ENCODE results near the gene GUCY1A2. TPM values are rescaled to one million over a fixed set of nuclear protein-coding genes. Genes with fewer than 3 reads are reported as not detected.

GUCY1A2 gene
- total RNA-seq, 2 donors from 2014 or later = 0.06 to 0.08 TPM

DNA sequence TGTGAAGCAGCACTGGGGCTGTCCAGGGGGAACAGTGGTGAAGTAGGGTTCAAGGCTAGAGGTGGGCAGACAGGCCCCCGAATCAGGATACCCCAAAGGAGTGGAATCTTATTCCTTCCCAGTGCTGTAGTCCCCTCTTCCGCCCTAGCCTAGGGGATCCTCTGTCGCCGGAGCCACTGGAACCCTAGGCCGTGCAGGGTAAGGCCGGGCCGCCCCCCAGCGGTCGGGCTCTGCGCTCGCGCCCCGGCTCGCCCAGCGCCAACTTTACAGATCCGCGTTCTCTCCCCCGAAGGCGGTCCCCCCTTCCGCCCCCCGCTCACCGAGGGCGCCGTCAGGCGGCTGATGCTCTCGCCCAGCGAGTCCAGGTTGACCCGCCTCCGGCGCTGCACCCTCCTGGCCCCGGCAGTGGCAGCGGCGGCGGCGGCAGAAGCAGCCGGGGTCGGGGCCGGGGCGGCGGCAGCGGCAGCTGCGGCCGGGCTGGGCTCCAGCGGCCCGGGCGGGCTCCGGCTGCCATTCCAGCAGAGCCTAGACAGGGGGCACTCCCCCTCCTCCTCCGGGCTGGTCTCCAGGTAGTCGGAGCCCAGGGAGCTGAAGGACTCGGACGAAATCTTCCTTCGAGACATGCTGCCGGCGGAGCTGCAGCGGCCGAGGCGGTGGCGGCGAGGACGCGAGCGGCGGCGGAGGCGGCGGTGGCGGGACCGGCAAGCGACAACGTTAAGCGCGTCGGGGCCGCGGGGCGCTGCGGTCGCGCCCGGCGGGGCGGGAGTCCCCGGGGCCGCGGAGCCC, 650 bp downstream of the GUCY1A2 start:
- Mint-ChIP-seq H3K9me3 (no peaks in the 10 kb centered on the region), H3K27me3 (peaks cover 35% of the 10 kb centered on the region), H3K36me3 (ENCODE audit: low read depth) (no peaks in the 10 kb centered on the region), H3K4me3 (peak overlapping the region; percentile 3), H3K4me1 (no peaks in the 10 kb centered on the region), H3K27ac (no peak overlapping the region)
- no peak for ATAC-seq (replicated peaks)

DNA sequence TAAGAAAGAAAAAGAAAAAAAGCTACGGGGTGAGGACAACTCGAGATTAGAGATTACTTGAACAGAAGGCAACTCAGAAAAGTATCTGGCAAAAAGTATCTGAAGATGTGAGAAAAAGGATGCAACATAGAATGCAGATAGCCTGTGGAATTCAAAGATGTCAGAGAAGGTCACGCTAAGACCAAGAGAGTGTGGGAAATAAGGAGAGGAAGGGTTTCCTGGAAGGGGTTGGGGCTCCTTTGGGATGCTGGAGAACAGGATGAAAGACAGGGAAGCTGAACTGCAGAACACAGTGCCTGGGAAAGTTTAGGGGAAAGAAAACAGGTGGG, 1.2 kb downstream of the GUCY1A2 start:
- no peak for ATAC-seq (replicated peaks)
- Mint-ChIP-seq H3K27ac (no peak overlapping the region), H3K4me3 (peak overlapping the region; percentile 3), H3K4me1 (no peaks in the 10 kb centered on the region), H3K36me3 (ENCODE audit: low read depth) (no peaks in the 10 kb centered on the region), H3K27me3 (peaks cover 35% of the 10 kb centered on the region), H3K9me3 (no peaks in the 10 kb centered on the region)

DNA sequence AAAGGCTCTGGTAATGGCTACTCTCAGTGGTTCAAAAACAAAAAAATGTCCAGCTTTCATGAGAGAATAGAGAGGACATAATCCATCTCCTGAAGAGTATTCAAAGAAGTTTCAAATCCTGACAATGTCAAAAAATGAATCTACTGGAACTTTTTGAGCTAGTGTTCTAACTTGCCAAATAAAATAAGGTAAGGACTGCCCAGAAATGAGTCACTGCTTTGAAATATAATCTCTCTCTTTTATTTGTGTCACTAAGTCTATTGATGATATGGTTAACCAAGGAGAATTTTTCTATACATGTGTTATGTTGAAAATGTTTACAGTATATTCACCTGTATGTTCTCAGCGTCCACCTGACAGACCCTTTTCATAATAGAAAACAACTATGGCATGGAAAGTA, 3.4 kb downstream of the GUCY1A2 start:
- no peaks in the 10 kb centered on the region for H3K9me3 Mint-ChIP-seq
- no peak overlapping the region for H3K27ac Mint-ChIP-seq
- ATAC-seq (replicated peaks) = no peak
- peaks cover 26% of the 10 kb centered on the region for H3K27me3 Mint-ChIP-seq
- no peaks in the 10 kb centered on the region for H3K4me1 Mint-ChIP-seq
- no peak overlapping the region for H3K4me3 Mint-ChIP-seq
- no peaks in the 10 kb centered on the region for H3K36me3 Mint-ChIP-seq (ENCODE audit: low read depth)

DNA sequence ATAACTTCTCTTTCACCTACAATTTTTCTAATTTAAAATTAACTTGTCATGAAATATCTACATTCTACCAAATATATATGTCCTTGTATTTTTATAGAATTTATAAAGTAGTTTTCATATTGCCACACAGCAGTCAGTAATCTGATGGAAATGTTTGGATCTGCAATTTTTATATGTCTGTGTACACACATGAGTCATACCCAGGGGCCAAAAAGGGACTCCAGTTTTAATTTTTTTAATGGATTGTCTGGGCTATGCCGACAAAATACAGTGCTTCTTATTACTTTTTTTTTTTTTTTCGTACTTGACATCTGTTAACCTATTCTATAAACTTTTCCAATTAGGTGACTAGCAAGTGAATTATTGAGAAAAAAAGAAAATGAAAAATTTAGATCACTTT, 6.3 kb downstream of the GUCY1A2 start:
- Mint-ChIP-seq H3K36me3 (ENCODE audit: low read depth) (no peaks in the 10 kb centered on the region), H3K4me3 (no peak overlapping the region), H3K9me3 (no peaks in the 10 kb centered on the region), H3K27ac (no peak overlapping the region), H3K4me1 (no peaks in the 10 kb centered on the region), H3K27me3 (peaks cover 14% of the 10 kb centered on the region)
- ATAC-seq (replicated peaks) = no peak

DNA sequence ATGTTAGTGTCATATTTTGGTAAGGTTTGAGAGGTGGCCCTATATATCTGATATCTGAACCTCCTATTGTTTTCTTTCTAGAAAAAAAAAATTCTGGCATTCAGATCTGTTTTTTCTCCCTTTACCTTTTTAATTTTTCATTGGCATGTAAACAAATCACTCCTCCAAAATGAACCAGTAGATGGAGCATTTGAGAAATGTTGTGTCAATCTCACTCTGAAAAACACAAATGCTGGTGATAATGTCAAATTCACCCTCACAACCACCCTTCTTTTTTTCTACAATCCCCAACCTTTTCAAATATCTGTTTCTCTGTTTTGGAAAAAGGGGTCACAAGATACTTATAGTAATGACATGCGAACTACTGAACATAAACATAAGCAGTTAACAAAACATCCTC, 9.1 kb downstream of the GUCY1A2 start:
- Mint-ChIP-seq H3K27me3 (no peaks in the 10 kb centered on the region), H3K27ac (no peak overlapping the region), H3K4me3 (no peak overlapping the region), H3K36me3 (ENCODE audit: low read depth) (no peaks in the 10 kb centered on the region), H3K4me1 (no peaks in the 10 kb centered on the region), H3K9me3 (no peaks in the 10 kb centered on the region)
- no peak for ATAC-seq (replicated peaks)

DNA sequence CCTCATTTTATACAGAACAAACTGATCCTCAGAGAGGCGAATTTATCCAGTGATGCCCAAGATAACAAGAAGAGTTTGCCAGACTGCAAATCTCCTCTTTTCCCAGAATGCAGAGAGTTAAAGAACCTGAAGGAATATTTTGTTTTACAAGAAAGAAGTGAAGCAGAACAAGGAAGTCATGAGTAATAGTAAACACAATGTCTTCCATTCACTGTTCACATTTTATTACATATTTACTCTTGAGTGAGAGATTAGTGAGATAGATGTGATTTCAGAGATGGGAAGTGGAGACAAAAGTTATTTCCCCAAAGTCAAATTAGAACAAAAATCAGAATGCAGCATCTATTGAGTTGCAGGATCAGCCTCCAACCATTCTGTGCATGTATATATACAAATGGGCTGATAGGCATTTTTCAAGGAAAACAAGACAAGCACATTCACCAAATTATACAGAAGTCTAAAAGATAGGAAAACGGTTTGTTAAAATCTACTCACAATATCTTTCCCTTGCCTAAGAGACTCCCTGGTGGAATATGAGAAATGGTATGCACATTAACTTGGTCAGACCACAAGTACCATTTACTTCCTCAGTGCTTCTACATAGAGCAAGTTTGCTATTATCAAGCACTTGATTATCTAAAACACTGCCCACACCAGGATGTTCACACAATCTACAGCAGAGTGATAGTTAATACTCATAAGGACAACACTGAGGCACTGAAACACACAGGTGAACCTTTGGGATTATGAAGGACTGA, 12.0 kb downstream of the GUCY1A2 start:
- no peak for ATAC-seq (replicated peaks)
- H3K4me1 Mint-ChIP-seq = no peaks in the 10 kb centered on the region
- H3K9me3 Mint-ChIP-seq = no peaks in the 10 kb centered on the region
- H3K36me3 Mint-ChIP-seq (ENCODE audit: low read depth) = no peaks in the 10 kb centered on the region
- H3K27me3 Mint-ChIP-seq = no peaks in the 10 kb centered on the region
- H3K4me3 Mint-ChIP-seq = no peak overlapping the region
- no peak overlapping the region for H3K27ac Mint-ChIP-seq

DNA sequence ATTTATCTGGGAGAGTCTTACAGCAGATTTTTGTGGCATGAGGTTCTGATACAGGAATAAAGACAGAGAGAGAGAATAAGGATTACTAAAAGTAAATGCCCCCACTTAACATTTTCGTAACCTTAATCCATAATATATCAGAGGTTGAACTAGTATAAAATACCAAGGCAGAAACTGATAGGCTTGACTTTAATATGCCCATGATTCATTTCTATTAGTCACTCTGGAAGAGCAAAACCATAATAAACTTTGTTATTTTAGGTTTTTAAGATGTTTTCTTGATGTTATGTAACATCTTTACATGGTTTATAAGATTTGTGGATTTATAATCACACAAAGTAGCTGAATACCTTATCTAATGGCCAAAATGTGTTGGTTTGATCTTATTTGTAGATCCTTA, 19.1 kb downstream of the GUCY1A2 start:
- no peaks in the 10 kb centered on the region for H3K27me3 Mint-ChIP-seq
- no peaks in the 10 kb centered on the region for H3K4me1 Mint-ChIP-seq
- no peak for ATAC-seq (replicated peaks)
- H3K9me3 Mint-ChIP-seq = no peaks in the 10 kb centered on the region
- H3K27ac Mint-ChIP-seq = no peak overlapping the region
- H3K4me3 Mint-ChIP-seq = no peak overlapping the region
- no peaks in the 10 kb centered on the region for H3K36me3 Mint-ChIP-seq (ENCODE audit: low read depth)

DNA sequence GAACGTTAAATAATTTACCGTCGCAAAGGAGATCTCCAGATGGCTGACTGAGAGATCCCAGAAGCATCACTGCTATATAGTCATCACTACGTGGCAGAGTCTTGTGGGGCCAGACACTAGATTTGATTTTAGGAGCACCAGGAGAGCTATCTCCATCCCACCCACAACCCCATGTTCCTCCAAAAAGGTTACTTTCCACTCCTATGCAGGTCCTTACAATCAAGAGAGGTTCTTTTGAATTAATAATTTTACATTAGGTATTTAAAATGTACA, 19.4 kb downstream of the GUCY1A2 start:
- H3K36me3 Mint-ChIP-seq (ENCODE audit: low read depth) = no peaks in the 10 kb centered on the region
- no peaks in the 10 kb centered on the region for H3K27me3 Mint-ChIP-seq
- H3K27ac Mint-ChIP-seq = no peak overlapping the region
- H3K4me3 Mint-ChIP-seq = no peak overlapping the region
- no peak for ATAC-seq (replicated peaks)
- no peaks in the 10 kb centered on the region for H3K9me3 Mint-ChIP-seq
- no peaks in the 10 kb centered on the region for H3K4me1 Mint-ChIP-seq

DNA sequence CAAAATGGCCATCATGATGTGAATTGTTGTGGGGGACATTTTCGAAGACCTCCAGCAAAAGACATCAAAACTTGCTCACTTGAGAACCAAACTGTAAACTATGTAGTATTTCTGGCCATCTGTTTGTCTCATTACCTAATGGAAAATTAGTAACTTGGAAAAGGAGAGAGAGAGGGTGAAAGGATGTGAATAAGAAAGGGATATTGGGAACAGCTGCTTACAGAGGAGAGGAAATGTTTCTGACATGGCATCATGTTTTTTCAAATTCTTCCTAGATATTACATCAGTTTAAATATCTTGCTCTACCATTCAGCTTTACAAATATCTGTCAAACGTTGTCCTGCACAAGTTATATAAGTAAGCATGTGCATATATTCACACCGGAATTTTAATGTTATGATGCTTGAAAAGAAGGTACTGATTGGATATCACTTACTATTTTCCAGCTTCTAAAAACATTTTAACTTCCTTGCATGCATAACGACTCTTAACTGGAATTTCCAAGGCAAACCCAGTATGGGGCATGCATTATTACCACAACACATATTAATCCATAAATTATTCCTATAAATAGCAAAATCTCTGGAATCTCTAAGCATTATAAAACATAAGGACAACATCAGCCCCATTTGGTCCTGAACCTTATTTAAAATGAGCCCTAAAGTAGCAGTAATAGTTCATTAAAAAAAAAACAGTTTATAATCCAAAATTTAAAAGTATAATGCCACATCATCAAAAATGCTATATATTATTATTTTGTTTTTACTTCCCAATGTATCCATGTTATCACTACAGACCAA, 20.0 kb downstream of the GUCY1A2 start:
- ATAC-seq (replicated peaks) = no peak
- Mint-ChIP-seq H3K4me3 (no peak overlapping the region), H3K4me1 (no peaks in the 10 kb centered on the region), H3K27ac (no peak overlapping the region), H3K9me3 (no peaks in the 10 kb centered on the region), H3K27me3 (no peaks in the 10 kb centered on the region), H3K36me3 (ENCODE audit: low read depth) (no peaks in the 10 kb centered on the region)

DNA sequence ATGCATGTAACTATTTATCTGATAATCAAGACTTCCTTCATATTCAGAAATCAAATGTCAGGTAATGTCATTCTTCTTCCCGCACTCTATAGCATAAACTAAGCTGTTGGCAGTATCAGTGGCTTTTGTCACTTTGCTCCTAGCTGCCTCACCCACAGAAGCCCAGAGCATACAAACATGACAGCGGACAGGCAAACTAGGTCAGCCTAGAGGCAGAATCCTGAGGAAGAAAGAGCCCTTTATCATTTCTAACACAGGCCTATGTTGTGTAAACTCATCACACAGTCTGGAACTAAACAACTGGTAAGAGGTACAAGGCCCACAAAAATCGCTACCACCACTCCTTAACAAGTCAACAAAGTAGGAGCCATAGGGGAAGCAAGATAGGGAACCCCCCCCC, 21.0 kb downstream of the GUCY1A2 start:
- no peaks in the 10 kb centered on the region for H3K27me3 Mint-ChIP-seq
- H3K4me3 Mint-ChIP-seq = no peak overlapping the region
- no peaks in the 10 kb centered on the region for H3K36me3 Mint-ChIP-seq (ENCODE audit: low read depth)
- H3K4me1 Mint-ChIP-seq = no peaks in the 10 kb centered on the region
- no peak for ATAC-seq (replicated peaks)
- no peak overlapping the region for H3K27ac Mint-ChIP-seq
- H3K9me3 Mint-ChIP-seq = peaks cover 3% of the 10 kb centered on the region

DNA sequence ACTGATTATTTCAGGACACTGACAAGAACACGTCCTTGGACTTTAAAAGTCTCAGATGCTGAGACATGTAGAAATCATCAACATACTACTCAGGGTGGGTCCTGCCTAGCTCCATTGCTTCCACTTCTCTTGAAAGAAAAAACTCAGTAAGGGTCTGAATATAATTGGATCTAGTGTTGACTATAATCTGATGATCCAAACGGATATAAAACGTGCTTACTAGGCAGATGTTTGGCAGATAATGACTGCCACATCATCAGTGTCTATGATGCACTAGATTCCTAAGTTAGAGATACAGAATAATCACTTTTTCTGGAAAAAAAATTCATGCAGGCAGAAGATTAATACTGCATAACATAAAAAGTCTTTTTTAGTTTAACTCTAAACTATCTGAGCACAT, 21.6 kb downstream of the GUCY1A2 start:
- peaks cover 3% of the 10 kb centered on the region for H3K9me3 Mint-ChIP-seq
- no peaks in the 10 kb centered on the region for H3K4me1 Mint-ChIP-seq
- no peaks in the 10 kb centered on the region for H3K27me3 Mint-ChIP-seq
- ATAC-seq (replicated peaks) = no peak
- no peaks in the 10 kb centered on the region for H3K36me3 Mint-ChIP-seq (ENCODE audit: low read depth)
- H3K27ac Mint-ChIP-seq = no peak overlapping the region
- no peak overlapping the region for H3K4me3 Mint-ChIP-seq

DNA sequence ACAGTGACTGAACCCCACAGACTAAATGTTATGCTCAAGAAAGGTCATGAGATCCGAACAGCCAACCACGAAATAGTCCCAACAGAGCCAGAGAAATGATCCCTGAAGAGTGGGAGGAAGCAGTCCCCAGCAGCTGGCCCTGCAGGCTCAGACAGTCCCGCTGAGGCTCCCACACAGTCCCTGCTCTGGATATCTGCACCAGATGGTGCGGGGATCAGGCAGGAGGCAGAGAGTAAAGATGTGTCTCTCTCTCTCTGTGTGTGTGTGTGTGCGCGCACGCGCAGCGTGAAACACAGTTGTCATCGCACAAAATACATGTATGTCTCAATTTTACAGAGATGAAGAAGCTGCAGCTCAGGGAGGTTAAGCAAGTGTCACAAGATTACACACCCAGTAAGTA, 27.9 kb downstream of the GUCY1A2 start:
- H3K4me3 Mint-ChIP-seq = no peak overlapping the region
- no peaks in the 10 kb centered on the region for H3K27me3 Mint-ChIP-seq
- no peaks in the 10 kb centered on the region for H3K36me3 Mint-ChIP-seq (ENCODE audit: low read depth)
- peaks cover 12% of the 10 kb centered on the region for H3K9me3 Mint-ChIP-seq
- ATAC-seq (replicated peaks) = no peak
- no peak overlapping the region for H3K27ac Mint-ChIP-seq
- no peaks in the 10 kb centered on the region for H3K4me1 Mint-ChIP-seq

DNA sequence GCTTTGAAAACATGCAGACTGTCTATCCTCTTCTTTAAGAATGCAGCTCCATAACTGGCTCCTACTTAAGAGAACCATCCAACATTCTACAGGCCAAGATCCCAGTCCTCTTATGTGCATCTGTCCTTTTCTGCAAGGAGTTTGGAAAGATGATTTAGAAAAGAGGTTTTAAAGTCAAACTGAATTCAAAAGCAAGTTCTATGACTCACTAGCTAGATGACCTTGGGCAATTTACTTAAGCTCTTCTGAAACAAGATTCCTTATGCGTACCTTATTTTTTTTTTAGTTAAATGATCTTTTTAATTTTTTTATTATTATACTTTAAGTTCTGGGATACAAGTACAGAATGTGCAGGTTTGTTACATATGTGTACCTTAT, 29.2 kb downstream of the GUCY1A2 start:
- no peak for ATAC-seq (replicated peaks)
- Mint-ChIP-seq H3K36me3 (ENCODE audit: low read depth) (no peaks in the 10 kb centered on the region), H3K4me3 (no peak overlapping the region), H3K9me3 (peaks cover 12% of the 10 kb centered on the region), H3K27ac (no peak overlapping the region), H3K27me3 (no peaks in the 10 kb centered on the region), H3K4me1 (no peaks in the 10 kb centered on the region)

DNA sequence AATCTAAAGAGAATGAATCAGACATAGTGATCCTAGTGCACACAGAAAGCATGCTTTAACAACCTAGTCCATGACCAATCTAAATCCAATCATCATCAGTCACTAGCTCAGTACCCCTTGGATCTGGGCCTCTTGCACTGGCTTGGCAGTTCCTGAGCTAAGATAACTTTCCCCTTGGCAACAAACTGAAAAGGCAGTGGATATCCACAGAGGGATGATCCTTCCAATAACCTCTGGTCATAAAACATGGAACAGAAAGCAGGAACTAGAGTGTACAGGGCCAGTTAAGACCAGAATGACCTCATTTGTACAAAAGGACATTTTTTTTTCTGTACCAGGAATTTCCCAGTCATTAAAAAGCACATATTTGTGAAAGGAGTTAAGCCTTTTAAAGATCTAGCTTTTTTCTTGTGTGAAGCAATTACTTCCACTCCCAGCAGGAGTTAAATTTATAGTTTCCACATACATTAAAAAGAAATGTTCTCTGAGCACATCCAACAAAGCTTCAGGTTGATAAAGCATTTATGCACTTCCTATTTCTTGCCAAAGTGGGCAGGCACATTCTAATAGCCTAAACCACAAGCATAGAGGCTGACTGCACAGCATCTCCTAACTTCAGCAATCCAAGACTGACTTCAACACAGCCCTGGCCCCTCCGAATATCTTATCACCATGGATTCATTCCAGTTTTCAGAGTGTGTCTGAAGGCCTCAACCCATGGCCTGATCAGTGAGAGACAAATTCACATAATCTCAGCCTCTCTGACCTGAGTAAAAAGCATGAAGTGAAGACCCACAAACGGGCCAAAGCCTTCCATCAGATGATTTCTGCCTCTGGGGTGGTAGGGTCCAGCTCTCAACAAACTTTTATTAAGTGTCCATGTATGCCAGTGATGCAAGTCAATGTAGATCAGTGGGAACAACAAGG, 29.9 kb downstream of the GUCY1A2 start:
- Mint-ChIP-seq H3K4me3 (no peak overlapping the region), H3K9me3 (peaks cover 12% of the 10 kb centered on the region), H3K36me3 (ENCODE audit: low read depth) (no peaks in the 10 kb centered on the region), H3K27ac (no peak overlapping the region), H3K27me3 (no peaks in the 10 kb centered on the region), H3K4me1 (no peaks in the 10 kb centered on the region)
- ATAC-seq (replicated peaks) = no peak

All from activated T-helper 17 cell treated with anti-CD3 and anti-CD28 coated beads, Interleukin-2, amount 50 U/mL, for 72 hours (primary cell).